ENCODE results near the gene MASP1. TPM values are rescaled to one million over a fixed set of nuclear protein-coding genes. Genes with fewer than 3 reads are reported as not detected.
"Not testable (repeated sequence)": the region's sequence is repeated elsewhere in the genome, so short reads cannot be mapped to it uniquely, and the experiment has no call there.

Gene MASP1
- total RNA-seq, 1 donor from 2014 or later = 4.6 TPM

DNA sequence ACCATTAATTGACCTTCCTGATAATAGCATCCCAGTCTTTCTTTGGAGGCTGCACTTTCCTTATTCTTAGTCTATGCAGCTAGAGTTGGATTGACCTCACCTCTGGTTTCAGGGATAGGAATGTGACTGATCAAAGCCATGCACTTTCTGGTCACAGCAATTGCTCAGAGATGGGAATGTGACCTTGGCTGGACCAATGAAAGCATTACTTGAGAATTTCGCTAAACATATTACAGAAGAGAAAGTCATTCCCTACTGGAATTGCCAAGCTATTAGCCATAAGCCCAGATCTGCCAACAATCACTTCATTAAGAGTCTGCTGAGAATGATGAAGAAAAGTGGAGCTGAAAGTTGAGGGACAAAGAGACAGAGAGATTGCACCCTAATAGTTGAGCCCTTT lies 61.5 kb downstream of the MASP1 start:
- no peak for DNase-seq (ENCODE audit: extremely low read depth, low read depth, low spot score)

DNA sequence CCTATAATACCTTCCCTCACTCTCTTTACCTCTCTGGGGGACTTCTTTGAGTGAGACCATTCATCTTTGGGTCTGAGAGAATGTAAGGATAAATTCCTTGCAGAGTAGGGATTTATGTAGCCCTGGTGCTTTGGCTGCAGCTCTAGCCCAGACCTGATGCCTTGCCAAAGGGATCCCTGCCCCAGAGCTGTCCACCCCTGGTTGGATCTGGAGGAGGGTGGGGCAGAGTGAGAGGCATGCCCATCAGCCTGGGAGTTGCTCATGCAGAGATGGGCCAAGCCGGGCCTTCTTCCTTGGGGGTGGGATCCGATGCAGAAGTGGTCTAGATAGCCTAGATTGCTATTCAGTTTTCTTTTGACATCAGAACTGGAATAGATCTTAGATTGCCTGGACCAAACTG lies 62.8 kb downstream of the MASP1 start:
- DNase-seq (ENCODE audit: extremely low read depth, low read depth, low spot score) = no peak

DNA sequence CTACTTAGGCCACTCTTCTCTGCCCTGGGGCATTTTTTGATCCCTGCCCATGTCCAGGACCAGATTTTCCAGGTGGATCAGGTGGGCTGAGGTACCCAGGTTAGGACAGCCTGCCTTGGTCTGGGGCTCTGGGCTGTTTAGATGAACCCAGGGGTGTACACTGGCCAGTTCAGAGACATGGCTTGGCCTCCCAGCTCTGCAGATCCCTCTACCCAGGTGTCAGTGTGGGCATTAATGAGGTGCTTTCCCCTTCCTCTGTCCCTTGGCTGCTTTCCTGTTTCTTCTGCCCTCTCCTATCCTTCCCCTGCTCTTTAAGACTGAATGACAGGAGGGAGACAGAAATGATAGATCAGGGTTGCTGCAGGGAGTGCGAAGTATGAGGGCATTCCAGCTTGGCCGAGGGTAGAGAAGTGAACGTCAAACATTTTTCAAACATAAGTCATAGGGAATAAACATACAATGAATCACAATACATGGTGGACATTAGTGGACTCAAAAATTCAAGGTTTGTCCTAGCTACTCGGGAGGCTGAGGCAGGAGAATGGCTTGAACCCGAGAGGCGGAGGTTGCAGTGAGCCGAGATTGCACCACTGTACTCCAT lies 63.8 kb downstream of the MASP1 start:
- no peak for DNase-seq (ENCODE audit: extremely low read depth, low read depth, low spot score)

DNA sequence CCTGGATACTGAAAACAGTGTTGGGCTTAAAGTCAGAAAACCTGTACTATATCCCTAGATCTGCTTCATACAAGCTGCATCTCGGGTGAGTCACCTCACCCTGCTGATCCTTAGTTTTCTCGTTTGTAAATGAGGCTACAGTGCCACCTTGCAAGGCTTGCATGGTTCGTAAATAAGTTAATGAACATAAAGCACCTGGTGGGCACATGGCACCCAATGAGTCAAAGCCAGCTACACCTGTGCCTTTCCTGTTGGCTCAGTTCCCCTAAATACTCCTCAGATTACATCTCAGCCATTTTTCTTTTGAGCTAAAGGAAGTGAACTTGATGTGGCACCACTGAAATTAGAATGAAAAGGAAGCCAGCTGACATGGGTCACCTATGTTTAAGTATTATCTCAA lies 67.7 kb downstream of the MASP1 start:
- no peak for DNase-seq (ENCODE audit: extremely low read depth, low read depth, low spot score)

DNA sequence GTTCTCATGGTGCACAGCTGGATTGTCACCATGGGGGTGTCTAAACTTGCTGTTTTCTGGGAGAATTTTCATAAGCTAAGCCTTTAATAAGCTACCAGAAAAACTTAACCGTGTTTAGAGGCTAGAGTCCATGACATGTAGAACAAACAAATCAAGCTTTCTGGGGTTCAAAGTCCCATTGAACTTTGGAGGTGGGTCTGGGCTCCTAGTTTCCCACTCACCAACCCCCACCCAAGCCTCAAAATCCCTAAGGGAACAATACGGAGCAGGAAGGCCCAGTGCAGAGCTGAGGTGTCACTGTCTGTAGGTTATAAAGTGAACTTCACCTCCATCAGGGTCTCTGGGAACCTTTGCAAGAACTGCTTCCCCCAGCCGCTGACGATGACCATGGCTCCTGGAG lies 68.7 kb downstream of the MASP1 start:
- DNase-seq (ENCODE audit: extremely low read depth, low read depth, low spot score) = no peak

DNA sequence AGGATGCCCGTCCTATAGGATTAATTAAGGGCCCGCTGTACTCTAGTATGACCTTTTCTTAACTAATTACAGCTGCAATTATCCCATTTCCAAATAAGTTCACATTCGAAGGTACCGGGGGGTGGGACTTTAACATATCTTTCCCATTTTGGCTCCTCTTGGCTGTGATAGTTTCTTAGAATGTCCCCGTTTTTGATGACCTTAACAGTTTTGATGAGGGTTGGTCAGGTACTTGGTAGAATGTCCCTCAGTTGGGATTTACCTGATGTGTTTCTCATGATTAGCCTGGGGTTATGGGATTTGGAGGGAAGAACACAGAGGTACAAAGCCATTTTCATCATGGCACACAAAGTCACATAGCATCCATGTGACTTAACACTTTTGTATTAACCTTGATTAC lies 76.1 kb downstream of the MASP1 start:
- no peak for DNase-seq (ENCODE audit: extremely low read depth, low read depth, low spot score)

DNA sequence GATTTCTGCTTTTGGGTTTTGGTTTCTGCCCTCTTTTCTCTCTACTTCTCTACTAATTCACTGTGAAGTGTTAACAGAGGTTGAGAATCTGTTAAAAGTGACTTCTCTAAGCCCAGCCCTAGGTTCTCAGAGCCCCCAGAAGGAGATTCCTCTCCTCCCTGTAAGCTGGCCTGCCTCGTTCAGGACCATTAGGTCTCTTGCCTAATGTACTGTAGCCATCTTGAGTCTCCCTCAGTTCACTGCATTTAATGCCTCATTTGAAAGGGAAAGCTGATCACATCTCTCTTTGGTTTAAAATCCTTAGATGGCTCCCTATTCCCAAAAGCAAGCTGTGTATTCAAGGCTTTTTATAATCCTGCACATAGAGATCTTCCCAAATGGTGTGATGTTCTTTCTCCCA lies 77.9 kb downstream of the MASP1 start:
- no peak for DNase-seq (ENCODE audit: extremely low read depth, low read depth, low spot score)

DNA sequence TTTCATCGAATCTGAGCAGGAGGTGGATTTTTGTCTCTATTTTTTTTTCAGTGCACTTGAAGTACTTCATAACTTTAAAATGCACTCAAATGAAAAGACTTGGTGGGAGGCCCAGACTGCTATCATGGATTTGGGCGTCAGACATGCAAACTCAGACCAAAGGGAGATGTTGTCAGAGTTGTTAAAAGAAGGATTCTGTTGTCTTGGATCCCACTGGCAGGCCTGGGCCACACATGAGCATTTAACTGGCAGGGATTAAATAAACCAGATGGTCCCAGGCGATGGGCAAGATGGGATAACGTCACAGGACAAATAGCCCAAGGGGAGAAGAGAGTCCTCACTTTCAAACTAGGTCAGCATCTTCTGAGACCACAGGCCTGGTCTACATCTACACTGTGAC lies 78.8 kb downstream of the MASP1 start:
- no peak for DNase-seq (ENCODE audit: extremely low read depth, low read depth, low spot score)

DNA sequence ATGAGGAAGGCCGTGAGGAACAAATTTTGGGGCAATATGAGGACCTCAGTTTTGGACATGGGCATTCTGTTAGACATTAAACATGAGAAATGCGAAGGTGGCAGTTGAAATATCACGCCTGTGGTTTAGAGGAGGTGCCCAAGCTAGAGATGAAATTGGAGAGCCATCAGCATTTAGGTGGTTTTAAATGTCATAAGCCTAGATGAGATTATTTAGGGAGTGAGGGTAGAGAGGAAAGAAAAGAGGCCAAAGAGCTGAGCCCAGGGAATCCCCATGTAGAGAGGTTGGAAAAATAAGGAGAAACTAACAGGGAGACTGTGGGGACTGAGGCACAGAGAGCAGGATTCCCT lies 79.4 kb downstream of the MASP1 start:
- no peak for DNase-seq (ENCODE audit: extremely low read depth, low read depth, low spot score)

DNA sequence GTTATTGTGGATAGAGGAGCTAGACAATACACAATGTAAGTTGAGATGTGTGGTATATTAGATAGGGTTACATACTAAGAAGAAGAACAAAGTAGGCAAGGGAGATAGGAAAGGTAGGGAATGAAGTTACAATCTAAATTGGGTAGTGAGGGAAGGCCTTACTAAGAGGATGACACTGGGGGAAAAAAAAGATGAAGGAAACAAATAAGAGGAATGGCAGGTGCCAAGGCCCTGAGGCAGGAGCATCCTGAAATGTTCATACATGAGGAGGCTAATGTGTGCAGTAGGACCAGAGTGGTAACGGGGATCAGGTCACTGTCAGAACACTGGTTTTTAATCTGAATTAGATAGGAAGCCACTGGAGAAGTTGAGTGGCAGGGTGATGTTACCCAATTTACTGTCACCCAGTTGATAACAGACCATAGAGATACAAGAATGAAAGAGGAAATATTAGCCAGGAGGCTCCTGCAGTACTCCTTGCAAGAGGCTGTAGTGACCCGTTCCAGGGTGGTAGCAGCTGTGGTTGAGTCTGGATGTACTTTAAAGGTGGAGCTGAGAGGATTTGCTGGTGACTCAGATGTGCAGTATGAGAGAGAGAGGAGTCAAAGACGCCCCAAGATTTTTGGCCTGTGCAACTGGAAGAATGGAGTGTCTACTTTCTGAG lies 79.9 kb downstream of the MASP1 start:
- no peak for DNase-seq (ENCODE audit: extremely low read depth, low read depth, low spot score)

DNA sequence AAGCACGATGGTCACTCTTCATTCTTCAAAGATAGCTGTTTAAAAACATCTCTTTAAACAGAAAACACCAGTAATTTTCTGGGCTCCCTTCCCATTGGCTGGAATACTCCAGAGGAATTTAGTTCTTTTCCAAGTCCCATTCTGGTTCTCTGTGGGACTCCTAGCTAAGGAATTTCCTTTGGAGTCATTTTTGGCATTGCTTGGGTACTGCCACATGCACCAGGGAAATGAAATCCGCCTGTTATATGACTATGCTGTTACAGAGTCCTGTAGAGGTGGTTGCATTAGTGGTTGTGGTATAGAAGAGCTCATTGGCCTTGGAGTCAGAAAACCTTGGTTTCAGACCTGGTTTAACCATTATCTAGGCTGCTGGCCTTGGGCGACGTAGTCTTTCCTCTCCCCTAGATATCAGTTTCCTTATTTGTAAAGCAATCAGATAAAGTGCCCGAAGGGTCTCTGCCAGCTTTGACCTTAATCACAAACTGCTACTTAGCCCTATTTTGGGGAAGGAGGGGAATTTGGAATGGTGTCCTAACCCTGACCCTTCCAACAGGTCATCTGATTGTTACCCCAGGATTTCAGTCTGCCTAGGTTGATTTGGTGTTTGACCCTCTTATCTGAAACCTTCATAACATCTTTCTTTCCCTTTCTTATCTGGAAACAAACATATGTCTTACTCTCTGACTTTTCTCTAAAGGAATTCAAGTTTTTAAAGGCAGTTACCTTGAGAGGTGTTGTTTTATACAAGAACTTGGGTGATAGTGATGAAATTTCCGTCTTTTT lies 80.8 kb downstream of the MASP1 start:
- no peak for DNase-seq (ENCODE audit: extremely low read depth, low read depth, low spot score)

DNA sequence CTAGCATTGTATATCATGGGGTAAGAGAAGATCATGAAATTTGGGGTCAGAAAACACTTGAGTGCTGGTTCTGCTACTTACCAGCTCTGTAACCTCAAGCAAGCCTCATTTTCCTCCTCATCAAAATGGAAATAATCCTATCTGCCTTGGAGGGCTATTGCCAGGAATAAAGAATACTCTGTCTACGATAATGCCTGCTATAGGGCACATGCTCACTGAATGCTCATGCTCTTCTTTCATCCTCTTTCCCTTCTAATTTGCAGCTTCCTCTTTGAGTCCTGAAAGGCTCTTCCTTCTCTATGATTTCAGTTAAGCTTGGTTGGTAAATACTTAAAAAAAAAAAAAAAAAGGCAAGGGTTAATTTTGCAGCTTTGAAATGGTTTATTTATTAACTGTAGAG lies 81.4 kb downstream of the MASP1 start:
- no peak for DNase-seq (ENCODE audit: extremely low read depth, low read depth, low spot score)

DNA sequence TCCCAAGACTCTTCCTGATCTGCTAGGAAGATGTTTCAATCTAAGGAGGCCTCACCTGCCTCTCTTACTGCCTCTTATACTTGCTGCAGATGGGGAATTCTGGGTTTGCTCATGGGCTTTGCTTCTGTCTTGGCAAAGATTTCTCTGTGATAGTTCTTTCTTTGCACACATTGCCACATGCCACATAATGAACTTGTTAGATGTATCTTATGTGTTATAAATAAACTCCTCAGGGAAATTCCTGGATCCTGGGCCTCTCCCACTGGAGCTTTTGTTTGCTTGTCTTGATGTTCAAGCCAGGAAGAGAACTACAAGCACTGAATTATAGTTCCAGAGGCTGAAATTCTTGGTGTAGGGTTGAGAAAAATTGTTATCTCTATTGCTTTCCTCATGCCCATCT lies 82.0 kb downstream of the MASP1 start:
- DNase-seq (ENCODE audit: extremely low read depth, low read depth, low spot score) = no peak

DNA sequence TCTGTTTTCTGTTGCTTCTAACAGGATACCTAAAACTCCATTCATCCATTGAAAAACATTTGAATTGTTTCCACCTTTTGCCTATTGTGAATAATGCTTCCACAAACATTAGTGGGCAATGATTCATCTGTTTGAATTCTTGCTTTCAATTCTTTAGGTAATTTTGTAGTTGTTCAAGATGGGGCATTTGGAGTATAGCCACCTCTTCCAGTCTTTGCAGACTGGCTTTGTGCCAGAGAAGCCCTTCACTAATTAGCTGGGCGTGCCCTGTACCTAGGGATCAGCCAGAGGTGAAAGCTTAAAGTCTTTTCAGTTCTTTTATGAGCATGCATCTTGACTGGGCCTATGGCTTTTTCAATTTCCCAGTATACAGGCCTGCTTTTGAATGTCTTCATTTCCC lies 83.4 kb downstream of the MASP1 start:
- DNase-seq (ENCODE audit: extremely low read depth, low read depth, low spot score) = no peak

DNA sequence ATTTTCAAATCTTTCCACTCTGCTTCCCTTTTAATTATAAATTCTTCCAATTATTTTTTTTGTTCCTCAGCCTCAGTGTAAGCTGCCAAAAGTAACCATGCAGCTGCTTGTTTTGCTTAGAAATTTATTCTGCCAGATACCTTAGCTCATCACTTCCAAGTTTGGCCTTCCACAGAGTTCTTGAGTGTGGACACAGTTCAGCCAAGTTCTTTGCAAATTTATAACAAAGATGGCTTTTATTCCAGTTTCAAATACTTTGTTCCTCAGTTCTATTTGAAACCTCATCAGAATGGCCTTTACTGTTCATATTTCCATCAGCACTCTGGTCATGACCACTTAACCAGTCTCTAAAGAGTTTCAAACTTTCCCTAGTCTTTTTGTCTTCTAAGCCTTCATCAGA lies 83.9 kb downstream of the MASP1 start:
- no peak for DNase-seq (ENCODE audit: extremely low read depth, low read depth, low spot score)

DNA sequence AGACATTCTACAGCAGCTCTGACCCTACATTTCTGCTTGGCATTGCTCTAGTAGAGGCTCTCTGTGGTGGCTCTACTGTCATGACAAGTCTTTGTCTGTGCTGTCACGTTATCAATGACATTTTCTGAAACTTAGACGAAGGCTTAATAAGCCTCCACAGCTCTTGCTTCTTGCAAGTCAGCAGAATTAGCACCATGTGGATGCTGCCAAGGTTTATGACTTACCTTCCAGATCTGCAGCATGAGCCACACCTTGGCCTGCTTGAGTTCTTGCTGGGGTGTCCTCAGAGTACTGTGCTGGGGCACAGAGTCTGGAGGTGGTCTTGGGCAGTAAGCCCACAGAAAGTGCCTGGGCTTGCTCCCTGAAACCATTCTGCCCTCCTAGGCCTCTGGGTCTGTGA lies 84.5 kb downstream of the MASP1 start:
- DNase-seq (ENCODE audit: extremely low read depth, low read depth, low spot score) = no peak

DNA sequence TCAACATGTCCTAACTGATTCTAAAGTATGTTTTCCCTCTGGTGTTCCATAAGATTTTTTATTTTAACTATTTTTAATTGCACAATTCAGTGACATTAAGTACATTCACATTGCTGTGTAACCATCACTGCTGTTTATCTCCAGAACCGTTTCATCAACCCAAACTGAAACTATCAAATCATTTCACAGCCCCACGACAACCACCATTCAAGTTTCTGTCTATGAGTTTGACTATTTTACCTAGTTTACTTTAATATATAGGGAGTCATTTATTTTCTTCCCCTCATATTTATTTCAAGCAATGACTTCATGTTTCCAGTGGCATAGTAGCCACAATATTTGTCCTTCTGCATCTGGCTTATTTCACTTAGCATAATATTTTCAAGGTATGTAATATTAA lies 85.9 kb downstream of the MASP1 start:
- DNase-seq (ENCODE audit: extremely low read depth, low read depth, low spot score) = no peak

DNA sequence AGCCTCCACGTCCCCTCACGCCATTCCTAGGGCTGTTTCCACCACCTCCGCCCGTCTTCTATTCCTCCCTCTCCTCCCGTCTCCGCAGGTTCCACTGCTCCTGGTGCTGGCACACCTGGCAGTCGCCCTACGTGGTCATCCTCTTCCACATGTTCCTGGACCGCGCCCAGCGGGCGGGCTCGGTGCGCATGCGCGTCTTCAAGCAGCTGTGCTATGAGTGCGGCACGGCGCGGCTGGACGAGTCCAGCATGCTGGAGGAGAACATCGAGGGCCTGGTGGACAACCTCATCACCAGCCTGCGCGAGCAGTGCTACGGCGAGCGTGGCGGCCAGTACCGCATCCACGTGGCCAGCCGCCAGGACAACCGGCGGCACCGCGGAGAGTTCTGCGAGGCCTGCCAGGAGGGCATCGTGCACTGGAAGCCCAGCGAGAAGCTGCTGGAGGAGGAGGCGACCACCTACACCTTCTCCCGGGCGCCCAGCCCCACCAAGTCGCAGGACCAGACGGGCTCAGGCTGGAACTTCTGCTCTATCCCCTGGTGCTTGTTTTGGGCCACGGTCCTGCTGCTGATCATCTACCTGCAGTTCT lies 92.0 kb downstream of the MASP1 start:
- not testable (repeated sequence) for DNase-seq (ENCODE audit: extremely low read depth, low read depth, low spot score)

DNA sequence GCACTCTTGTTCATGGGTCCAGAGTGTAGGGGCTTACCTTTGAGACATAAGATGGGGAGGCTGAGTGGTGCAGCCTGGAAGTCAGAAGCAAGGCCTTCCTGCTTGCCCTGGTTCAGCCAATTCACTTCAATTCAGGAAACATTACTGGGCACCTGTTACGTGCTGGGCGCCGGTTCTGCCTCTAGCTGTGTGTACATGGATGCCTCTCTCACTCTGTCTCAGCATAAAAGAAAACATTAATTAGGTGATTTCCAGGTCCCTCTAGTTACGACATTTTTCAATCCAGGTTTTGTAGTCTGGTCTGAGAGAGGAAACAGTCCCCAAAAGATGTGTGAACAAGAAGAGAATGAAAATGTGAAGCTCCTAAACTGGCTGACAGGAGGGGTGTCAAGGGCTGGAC lies 93.0 kb downstream of the MASP1 start:
- no peak for DNase-seq (ENCODE audit: extremely low read depth, low read depth, low spot score)

DNA sequence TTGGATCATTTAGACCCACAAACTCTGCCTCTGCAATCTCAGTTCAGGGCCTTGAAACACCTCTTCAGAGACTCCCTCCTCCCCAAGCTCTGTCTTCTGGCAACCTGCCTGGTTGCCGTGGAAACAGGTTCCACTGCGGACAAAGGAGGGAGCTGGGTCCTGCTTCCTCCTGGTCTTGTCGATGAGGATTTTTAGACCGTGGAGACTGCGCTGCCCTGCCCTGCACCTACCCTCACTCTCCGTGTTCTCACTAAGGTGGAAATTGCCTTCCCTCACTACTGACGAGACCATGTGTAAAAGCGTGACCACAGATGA lies 94.2 kb downstream of the MASP1 start, which contains the start of gene RTP1:
Gene RTP1 (plus strand): TSS at position 152 of the 315 bp plus-strand sequence. CDS start 30 bp downstream, at position 182.
- DNase-seq (ENCODE audit: extremely low read depth, low read depth, low spot score) = no peak

DNA sequence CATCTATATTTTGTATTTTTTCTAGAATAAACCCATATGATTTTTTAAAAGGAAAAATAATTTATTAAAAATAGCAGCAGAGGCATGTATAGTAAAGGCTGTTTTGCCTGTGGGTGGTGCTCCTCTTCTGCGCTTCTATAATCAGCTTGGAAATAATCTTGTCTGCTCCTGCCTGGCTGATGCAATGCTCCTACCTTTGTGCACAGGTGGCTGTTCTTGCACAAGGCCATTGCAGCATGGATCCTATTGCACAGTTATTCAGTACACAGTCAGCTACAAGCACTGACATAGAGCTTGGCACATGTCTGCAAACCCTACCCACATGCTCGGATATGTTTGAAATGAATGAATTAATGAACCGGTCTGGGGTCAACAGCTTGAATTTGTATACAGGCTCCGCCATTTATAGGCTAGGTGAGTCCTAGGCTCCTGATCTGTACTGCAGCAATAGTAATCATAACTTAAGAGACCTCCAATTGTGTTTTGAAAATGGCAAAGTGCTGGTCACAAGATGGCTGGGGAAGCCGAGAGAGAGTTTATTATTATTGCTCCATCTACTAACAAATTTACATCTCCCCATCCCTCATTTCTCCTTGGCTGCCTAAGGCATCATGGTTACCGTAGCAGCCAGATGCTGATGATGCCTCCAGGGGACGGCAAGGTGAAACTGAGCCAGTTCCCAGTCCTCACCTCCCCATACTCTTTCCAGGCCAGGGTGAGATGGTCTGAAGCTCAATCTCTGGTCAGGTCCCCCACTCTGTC lies 94.8 kb downstream of the MASP1 start:
- no peak for DNase-seq (ENCODE audit: extremely low read depth, low read depth, low spot score)

Data from glomerular endothelial cell (primary cell).